ENCODE data around the gene TSPAN32.
"Not testable (repeated sequence)": the region's sequence is repeated elsewhere in the genome, so short reads cannot be mapped to it uniquely, and the experiment has no call there.

TSPAN32 gene

GRCh38 chr11:2280208-2280607 lies 21.6 kb upstream of the TSPAN32 start:
- ChIA-PET POLR2A (no interaction called here), CTCF (interaction anchor here (0.6 kb wide), 1 partner anchor 162 kb away, joined by 3 read pairs; no protein-coding TSS in a partner anchor)
- TF ChIP-seq FOXM1 (IDR thresholded peaks at IDR 0.05; ENCODE audit: borderline replicate concordance) (no peak), LEF1 (IDR thresholded peaks at IDR 0.05; ENCODE audit: borderline replicate concordance) (no peak), ELF4 (IDR thresholded peaks at IDR 0.05) (no peak), FOXK2 (IDR thresholded peaks at IDR 0.05) (no peak), TARDBP (IDR thresholded peaks at IDR 0.05) (no peak)
- no peak for DNase-seq (ENCODE audit: extremely low spot score)

GRCh38 chr11:2286350-2286749 lies 15.5 kb upstream of the TSPAN32 start:
- CTCF ChIA-PET; POLR2A ChIA-PET; DNase-seq (ENCODE audit: extremely low spot score): not testable (repeated sequence)

GRCh38 chr11:2287091-2287490 lies 14.7 kb upstream of the TSPAN32 start:
- DNase-seq (ENCODE audit: extremely low spot score): no peak
- no peak for TF ChIP-seq ELF4 (IDR thresholded peaks at IDR 0.05)
- no peak for TF ChIP-seq SP1 (IDR thresholded peaks at IDR 0.05)
- TF ChIP-seq SUZ12 (IDR thresholded peaks at IDR 0.05): no peak
- no peak for TF ChIP-seq NFRKB (IDR thresholded peaks at IDR 0.05)
- ChIA-PET POLR2A (no interaction called here), CTCF (no interaction called here)

DNA sequence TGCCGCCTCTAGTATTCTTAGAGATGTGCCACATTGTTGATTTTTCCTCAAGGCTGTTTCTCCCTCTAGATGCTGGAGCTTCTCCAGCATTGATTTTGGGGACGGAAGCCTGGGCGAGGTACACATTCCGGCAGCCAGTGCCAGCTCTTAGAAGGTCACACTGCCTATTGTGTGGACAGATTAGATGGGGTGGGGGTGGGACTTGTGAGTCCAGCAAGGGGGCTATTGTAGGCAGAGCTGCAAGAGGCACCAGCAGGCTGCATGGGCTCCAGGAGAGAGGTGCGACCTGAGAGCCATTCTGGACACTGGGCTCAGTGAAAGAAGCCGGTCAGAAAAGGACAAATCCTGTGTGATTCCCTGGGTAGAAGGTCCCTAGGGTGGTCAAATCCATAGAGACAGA lies 12.5 kb upstream of the TSPAN32 start:
- no peak for TF ChIP-seq FOXM1 (IDR thresholded peaks at IDR 0.05; ENCODE audit: borderline replicate concordance)
- no peak for TF ChIP-seq LEF1 (IDR thresholded peaks at IDR 0.05; ENCODE audit: borderline replicate concordance)
- ChIA-PET CTCF (no interaction called here), POLR2A (no interaction called here)
- DNase-seq (ENCODE audit: extremely low spot score): no peak

- no peak for DNase-seq (ENCODE audit: extremely low spot score)
- CTCF ChIA-PET: no interaction called here
- TF ChIP-seq FOXA1 (IDR thresholded peaks at IDR 0.05) (no peak), SP1 (IDR thresholded peaks at IDR 0.05) (no peak), SUZ12 (IDR thresholded peaks at IDR 0.05) (no peak), LEF1 (IDR thresholded peaks at IDR 0.05; ENCODE audit: borderline replicate concordance) (no peak), NFRKB (IDR thresholded peaks at IDR 0.05) (no peak), L3MBTL2 (conservative IDR thresholded peaks at IDR 0.05) (no peak), HDGF (IDR thresholded peaks at IDR 0.05; ENCODE audit: borderline replicate concordance) (no peak), ZNF384 (IDR thresholded peaks at IDR 0.05) (no peak), CTBP1 (IDR thresholded peaks at IDR 0.05; ENCODE audit: borderline replicate concordance) (no peak), BHLHE40 (IDR thresholded peaks at IDR 0.05; ENCODE audit: borderline replicate concordance) (no peak), FOXM1 (IDR thresholded peaks at IDR 0.05; ENCODE audit: borderline replicate concordance) (no peak), FOXK2 (IDR thresholded peaks at IDR 0.05) (no peak), TARDBP (IDR thresholded peaks at IDR 0.05) (no peak), ARNT (IDR thresholded peaks at IDR 0.05) (no peak), ELF4 (IDR thresholded peaks at IDR 0.05) (no peak)
- TF ChIP-seq, protein P1, sequence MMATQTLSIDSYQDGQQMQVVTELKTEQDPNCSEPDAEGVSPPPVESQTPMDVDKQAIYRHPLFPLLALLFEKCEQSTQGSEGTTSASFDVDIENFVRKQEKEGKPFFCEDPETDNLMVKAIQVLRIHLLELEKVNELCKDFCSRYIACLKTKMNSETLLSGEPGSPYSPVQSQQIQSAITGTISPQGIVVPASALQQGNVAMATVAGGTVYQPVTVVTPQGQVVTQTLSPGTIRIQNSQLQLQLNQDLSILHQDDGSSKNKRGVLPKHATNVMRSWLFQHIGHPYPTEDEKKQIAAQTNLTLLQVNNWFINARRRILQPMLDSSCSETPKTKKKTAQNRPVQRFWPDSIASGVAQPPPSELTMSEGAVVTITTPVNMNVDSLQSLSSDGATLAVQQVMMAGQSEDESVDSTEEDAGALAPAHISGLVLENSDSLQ (IDR thresholded peaks at IDR 0.05): no peak
- POLR2A ChIA-PET: no interaction called here
Measured at GRCh38 chr11:2289859-2290258, 12.0 kb upstream of the TSPAN32 start.

DNA sequence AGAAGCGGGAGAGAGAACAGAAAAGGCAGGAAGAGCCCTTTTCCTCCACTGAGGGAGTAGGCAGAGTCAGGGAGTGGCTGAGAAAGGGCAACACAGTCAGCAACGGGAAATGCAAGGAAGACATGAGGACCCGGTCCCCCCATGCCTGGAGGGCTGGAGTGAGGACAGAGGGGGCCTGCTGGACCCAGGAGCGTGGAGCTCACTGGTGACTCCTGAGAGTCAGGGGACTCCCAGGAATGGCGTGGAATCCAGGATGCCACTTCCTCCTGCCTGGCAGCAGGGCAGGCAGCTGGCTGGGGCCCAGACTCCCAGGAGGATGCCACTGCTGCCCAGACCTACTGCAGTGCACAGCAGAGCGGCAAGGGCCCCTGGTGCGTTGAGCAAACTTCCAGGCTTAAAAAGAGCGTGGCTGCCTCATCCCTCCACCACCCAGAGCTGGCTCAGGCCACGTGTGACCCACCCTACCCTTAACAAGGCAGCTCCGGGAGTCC lies 11.4 kb upstream of the TSPAN32 start:
- POLR2A ChIA-PET: no interaction called here
- TF ChIP-seq SP1 (IDR thresholded peaks at IDR 0.05) (no peak), ARNT (IDR thresholded peaks at IDR 0.05) (no peak), NFRKB (IDR thresholded peaks at IDR 0.05) (no peak), FOXA1 (IDR thresholded peaks at IDR 0.05) (no peak), BHLHE40 (IDR thresholded peaks at IDR 0.05; ENCODE audit: borderline replicate concordance) (no peak), CTBP1 (IDR thresholded peaks at IDR 0.05; ENCODE audit: borderline replicate concordance) (no peak), ELF4 (IDR thresholded peaks at IDR 0.05) (no peak), LEF1 (IDR thresholded peaks at IDR 0.05; ENCODE audit: borderline replicate concordance) (no peak), L3MBTL2 (conservative IDR thresholded peaks at IDR 0.05) (no peak), HDGF (IDR thresholded peaks at IDR 0.05; ENCODE audit: borderline replicate concordance) (no peak), FOXM1 (IDR thresholded peaks at IDR 0.05; ENCODE audit: borderline replicate concordance) (no peak)
- TF ChIP-seq, protein P1 (IDR thresholded peaks at IDR 0.05): no peak
- CTCF ChIA-PET: no interaction called here
- no peak for DNase-seq (ENCODE audit: extremely low spot score)

DNA sequence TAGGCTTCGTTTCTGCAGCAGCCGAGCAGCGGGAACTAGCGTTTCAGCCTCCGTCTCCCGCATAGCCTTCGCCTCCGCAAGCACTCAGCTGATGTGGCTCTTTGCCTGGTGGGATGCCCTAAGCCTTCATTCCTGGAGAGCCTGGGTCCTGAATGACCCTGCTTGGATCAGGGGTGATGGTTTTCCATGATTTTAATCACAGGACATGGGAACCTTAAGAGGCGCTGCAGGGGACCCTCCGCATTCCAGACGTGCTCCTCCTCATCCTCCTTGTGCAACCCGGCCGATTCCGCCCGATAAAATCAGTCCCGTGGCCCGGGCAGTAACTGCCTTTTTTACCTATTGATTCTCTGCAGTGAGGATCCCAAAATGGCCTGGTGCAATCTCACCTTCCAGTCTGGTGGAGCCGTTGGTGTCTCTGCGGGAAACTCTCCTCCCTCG lies 8.3 kb upstream of the TSPAN32 start:
- POLR2A ChIA-PET: no interaction called here
- no peak for TF ChIP-seq SUZ12 (IDR thresholded peaks at IDR 0.05)
- TF ChIP-seq ZNF384 (IDR thresholded peaks at IDR 0.05): no peak
- no peak for DNase-seq (ENCODE audit: extremely low spot score)
- CTCF ChIA-PET: no interaction called here

- POLR2A ChIA-PET: no interaction called here
- CTCF ChIA-PET: no interaction called here
- DNase-seq (ENCODE audit: extremely low spot score): no peak
Measured at GRCh38 chr11:2293984-2294925, 7.6 kb upstream of the TSPAN32 start.

More at GRCh38 chr11:2293984-2294925, 7.6 kb upstream of the TSPAN32 start:
- TF ChIP-seq FOXM1 (IDR thresholded peaks at IDR 0.05; ENCODE audit: borderline replicate concordance) (no peak), SP1 (IDR thresholded peaks at IDR 0.05) (no peak), NFRKB (IDR thresholded peaks at IDR 0.05) (no peak), LEF1 (IDR thresholded peaks at IDR 0.05; ENCODE audit: borderline replicate concordance) (no peak), ELF4 (IDR thresholded peaks at IDR 0.05) (no peak), FOXA1 (IDR thresholded peaks at IDR 0.05) (no peak), SUZ12 (IDR thresholded peaks at IDR 0.05) (no peak), ZNF384 (IDR thresholded peaks at IDR 0.05) (no peak), BHLHE40 (IDR thresholded peaks at IDR 0.05; ENCODE audit: borderline replicate concordance) (no peak), TARDBP (IDR thresholded peaks at IDR 0.05) (no peak), CTBP1 (IDR thresholded peaks at IDR 0.05; ENCODE audit: borderline replicate concordance) (no peak), HDGF (IDR thresholded peaks at IDR 0.05; ENCODE audit: borderline replicate concordance) (no peak), ARNT (IDR thresholded peaks at IDR 0.05) (no peak), FOXK2 (IDR thresholded peaks at IDR 0.05) (no peak), L3MBTL2 (conservative IDR thresholded peaks at IDR 0.05) (no peak)
- TF ChIP-seq, protein P1 (IDR thresholded peaks at IDR 0.05): no peak
